ENCODE results near the gene AGBL1.

AGBL1 gene

DNA sequence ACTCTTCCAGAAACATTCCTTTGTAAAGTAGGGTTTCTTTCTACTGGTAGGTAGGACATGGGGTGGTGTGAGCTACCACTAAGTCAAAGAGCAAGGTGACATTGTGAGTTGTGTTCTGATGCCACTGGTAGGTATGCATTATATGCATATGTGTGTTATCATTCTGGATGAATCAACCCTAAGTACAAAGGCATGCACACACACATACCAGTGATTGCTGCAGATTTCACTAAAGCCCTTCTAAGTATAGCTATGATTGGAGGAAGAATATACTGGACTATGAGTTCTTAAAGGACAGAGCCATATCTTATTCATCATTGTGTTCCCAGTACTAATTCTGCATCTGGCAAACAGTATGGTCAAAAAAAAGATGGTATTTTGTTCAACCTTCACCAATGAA, 646.0 kb downstream of the AGBL1 start:
- DNase-seq (ENCODE audit: low read depth) = no peak

DNA sequence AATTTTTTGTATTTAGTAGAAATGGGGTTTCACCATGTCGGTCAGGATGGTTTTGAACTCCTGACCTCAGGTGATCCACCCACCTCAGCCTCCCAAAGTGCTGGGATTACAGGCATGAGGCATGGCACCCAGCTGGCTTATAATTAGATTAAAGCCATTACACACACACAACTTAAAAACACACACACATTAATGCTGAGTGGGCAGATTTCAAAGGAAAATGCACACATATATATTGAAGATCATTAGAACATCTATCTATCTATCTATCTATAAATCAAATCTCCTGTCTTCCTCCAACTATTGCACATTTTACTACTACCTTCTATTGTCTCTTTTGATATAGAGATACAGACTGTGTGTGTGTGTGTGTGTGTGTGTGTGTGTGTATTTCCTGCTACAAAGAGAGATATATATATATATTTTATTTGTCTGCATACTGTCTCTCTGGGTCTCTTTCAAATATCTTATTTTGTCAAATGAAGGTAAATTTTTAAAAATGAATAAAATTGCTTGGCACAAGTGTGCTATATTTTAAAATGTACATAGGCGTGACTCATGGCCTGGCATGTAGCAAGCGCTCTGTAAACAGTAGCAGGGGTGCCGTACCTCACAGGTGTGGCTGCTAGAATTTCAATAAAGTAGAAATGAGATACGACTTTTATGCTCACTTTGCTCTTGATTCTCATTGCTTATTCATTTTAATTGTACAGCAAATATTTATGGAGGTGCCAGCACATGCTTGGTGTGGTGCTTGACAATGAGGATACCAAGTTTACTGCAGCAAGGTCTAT, 655.8 kb downstream of the AGBL1 start:
- no peak for DNase-seq (ENCODE audit: low read depth)

DNA sequence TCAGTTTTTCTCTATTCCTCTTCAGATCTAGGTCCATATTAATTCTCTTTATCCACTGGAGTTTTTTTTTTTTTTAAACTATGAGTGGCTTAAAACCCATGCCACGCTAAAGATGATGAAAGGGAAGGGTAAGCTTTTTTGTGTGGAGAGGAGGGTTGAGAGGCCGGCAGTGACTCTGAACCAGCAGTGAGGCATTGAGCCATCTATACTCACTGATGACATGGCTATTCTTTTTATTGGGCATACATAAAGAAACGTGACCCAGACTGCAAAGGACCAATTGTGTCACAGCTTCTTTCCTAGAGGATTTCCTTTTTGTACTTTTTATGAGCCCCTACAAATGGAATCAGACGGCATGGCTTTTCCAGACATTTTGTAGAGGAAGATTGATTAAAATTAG, 662.2 kb downstream of the AGBL1 start:
- no peak for DNase-seq (ENCODE audit: low read depth)

DNA sequence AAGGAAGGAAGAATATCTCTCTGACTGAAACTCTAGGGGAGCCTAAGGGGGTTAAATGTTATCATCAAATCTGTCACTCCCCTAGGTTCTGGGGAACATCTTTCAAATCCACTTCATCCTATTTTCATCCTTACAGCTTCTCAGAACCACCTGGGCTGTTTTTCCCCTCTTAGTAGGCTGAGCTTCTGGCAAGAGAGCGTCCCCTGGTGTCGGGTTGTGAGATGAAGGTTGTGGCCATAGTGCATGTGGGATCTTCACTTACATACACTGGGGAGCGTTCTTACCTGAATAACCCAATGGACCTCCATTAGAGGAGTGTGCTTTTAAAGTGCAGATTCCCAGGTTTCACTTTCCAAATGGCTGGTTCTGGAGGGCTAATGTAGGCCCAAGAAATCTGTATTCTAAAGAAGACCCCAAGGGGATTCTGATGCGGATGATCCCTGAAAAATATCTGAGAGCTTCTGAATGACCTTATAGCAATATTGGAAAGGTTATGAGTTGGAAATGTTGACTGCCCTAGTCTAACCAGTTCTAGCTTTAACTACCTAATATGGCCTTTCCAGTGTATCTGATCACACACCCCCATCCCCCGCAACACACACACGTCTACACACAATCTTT, 663.7 kb downstream of the AGBL1 start:
- peak; percentile 17 for DNase-seq (ENCODE audit: low read depth)

DNA sequence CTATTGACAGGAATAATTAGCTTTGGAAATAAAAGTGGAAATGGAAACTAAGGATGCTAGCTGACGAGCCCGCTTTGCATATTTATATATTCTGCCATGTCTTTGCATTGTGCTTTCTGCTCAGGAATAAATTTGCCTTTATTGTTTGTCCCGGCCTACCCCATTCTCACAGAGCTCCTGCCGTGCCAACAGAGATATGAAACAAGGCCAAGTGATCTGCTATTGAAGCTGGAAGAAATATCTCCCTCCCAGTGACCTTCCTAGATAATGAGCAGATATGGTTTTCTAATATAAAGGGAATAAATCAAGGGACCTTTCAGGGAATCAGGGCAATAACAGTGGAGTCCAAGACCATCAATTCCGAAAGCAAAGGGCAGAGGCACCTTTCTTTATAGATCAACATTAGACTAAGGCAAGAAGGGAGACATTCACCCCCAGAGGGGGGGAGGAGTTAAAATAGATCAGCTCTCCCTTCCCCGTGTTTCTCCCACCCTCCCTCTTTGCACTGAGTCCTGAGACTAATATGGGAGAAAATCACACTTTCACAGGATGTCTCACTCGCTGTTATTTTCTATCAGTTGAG, 664.6 kb downstream of the AGBL1 start:
- DNase-seq (ENCODE audit: low read depth) = no peak

DNA sequence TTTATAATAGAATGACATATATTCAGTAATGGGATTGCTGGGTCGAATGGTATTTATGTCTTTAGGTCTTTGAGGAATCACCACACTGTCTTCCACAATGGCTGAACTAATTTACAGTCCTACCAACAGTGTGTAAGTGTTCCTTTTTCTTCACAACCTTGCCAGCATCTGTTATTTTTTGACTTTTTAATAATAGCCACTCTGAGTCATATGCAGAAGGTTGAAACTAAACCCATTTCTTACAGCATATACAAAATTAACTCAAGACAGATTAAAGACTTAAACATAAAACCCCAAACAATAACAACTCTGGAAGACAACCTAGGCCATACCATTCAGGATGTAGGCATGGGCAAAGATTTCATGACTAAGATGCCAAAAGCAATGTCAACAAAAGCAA, 671.4 kb downstream of the AGBL1 start:
- DNase-seq (ENCODE audit: low read depth) = no peak

DNA sequence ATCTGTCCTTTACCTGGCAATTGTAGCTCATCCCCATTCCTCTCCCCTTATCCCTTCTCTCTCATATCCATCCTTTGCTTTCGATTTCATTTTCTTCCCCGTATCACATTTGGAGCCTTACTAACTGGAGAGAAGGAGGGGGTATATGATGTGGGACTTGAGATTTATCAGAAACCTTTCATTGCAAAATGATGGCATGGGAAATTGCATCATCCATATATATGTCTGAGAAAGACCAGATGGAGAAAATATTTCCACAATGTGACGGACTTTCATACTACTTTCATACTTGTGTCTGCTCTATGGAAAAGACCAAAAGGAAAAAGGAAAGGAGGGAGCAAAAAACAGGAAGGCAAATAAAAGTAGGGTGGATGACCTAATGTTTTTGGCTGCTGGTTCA, 675.2 kb downstream of the AGBL1 start:
- no peak for DNase-seq (ENCODE audit: low read depth)

DNA sequence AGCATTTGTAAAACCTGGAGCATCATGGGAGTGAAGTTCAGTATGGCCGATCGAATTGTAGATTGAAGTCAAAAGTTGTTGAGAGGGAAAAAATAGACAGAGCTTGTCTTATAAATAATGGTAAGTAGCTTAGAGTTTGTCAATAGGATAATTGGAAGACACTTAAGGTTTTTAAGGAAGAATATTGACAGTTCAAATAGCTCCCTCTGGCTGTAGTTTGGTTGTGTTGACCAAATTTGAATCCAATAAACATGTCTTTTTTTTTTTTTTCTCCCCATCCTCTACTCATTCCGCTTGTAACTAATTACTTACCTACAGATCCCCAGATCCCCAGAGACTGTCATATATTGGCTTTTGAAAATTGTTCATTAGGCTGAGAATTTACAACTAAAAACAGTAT, 677.0 kb downstream of the AGBL1 start:
- DNase-seq (ENCODE audit: low read depth) = no peak

DNA sequence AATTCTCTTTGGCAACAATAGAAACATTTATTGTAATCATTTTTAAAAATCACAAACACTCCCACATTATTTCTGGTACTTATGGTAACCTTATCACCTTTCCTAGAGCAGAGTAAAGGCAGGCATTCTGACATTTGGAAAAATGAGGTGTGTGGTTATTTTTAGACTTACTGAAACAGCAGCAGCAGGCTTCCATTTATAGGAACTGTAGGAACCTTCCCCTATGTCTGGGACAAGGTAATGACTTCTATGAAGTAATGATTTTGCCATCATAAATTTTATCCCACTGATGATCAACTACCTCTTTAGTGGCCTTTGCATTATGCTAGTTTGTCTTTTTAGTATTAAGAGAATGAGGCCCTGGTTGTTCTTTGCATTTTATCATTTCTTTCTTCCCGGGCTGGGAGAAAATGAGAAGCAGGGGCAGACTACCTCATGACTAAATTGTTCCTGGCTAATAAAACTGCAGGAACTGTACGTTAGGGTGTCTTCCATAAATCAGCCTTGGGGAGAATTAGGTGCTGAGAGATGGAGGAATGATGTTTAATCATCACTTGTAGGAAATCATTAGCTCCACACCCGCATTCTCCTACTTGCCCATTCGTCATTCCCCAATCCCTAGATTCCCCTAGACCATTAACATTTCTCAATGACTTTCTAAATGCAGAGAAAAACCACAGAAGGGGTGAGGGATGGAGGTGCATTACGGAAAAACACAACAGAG, 680.3 kb downstream of the AGBL1 start:
- DNase-seq (ENCODE audit: low read depth) = no peak

DNA sequence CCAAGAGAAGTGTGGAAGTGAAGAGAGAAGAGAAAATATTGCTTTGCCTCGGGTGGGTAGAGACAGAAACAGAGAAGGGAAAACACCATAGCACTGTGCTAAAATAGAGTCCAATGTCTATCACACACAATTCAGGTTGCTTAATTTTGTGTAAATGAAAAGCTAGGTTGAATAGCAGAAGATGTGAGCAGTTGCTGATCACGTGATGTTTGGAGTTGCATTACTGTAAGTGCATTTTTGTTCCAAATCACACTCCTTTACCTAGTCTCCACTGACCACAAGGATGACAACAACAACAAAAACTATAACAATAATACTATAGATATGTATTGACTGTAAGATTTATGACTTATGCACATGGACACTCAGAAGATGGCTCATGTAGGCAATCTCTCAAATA, 683.2 kb downstream of the AGBL1 start:
- DNase-seq (ENCODE audit: low read depth) = no peak

DNA sequence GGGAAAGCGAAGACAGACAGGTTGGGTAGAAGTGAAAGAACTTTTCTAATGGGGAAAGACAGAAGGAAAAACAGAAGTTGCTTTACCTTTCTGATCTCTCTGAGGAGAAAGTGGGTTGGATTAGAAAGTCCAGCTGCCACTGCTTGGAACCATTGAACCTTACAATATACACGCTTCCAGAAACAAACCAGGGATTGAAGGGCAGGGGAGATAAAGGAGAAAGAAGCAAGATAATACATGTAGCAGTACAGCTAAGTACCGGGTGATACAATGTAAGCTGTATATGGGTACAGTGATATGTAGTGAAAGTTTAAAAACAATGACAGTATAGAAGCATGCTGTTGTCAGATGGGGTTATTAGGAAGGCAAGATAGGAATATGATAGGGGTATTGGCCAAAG, 684.4 kb downstream of the AGBL1 start:
- no peak for DNase-seq (ENCODE audit: low read depth)

DNA sequence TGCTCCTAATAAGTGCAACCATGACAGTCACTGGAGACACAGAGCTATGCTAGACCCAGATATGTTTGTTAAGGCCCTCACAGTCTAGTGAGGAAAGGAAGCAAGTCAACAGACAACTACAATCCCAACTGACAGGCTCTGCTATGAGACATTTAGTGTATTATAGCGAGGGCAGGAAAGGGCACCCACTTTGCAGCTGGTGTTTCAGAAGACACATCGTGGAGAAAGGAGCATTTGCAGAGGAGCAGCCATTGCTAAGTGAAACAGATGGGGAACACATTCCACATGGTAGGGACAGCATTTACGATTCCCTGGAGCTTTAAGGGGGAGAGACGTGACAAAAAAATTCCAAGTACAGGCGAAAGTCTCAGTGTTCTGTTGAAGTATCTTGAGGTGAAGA, 685.6 kb downstream of the AGBL1 start:
- DNase-seq (ENCODE audit: low read depth) = no peak

DNA sequence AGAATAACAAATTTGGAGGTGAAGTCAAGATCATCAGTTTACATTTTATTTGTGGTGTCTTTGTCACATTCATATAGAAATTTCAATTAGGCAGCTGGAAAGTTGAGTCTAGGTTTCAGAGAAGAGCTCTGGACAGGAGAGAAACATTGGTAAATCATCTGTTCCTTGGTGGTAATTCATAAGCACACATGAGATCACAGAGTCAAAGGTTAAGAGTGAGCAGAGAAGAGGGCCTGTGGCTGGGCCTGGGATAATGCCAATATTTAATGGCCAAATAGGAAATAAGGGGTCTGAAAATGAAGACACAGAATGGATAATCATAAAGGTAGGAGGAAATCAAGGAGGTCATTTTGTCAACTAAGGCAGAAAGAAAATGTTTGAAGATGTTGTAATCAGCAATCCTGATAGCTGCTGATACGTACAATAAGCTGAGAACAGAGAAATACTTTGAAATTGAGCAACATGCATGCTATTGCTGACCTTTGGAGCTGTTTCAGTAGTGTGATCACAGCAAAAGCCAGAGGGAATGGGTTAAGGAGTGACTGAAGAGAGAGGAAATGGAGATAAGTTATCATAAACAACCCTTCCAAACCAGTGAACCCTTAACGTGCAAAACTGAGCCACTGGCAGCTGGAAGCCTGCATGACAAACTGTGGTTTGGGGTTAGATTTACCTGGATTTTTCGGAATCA, 692.8 kb downstream of the AGBL1 start:
- DNase-seq (ENCODE audit: low read depth) = no peak

DNA sequence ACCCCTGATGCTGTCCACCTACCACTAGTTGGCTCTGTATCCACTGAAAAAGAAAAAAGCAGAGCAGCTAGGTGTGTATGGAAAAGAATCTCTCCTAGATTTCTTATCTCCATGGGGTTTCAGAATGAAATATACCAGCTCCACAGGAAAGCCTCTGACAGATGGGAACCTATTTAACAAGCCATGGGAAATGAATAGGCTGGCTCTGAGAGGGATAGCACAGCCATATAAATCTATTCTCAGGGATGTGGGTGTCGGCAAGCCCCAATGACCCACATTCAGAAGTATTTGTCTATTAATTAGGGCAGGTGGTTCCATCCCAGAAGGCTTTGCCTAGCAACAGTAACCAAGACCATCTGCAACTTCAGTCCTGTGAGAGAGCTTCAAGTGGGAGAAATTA, 694.1 kb downstream of the AGBL1 start:
- DNase-seq (ENCODE audit: low read depth) = no peak

DNA sequence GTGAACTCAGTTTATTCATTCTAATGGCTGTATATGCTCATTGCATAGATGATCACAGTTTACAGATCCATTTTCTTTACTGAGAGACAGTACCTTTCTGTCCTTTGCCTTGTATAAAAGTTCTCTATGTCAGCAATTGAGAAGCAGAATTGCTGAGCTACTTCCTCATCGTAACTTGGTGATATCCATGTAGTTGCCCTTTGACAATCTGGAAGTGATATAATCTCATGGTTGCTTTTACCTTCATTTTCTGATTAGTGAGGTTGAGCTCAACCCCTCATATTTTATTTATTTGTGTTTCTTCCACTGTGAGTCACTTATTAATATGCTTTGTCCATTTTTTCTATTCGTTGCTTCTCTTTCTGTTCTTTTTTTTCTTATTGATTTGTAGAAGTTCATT, 696.5 kb downstream of the AGBL1 start:
- no peak for DNase-seq (ENCODE audit: low read depth)

DNA sequence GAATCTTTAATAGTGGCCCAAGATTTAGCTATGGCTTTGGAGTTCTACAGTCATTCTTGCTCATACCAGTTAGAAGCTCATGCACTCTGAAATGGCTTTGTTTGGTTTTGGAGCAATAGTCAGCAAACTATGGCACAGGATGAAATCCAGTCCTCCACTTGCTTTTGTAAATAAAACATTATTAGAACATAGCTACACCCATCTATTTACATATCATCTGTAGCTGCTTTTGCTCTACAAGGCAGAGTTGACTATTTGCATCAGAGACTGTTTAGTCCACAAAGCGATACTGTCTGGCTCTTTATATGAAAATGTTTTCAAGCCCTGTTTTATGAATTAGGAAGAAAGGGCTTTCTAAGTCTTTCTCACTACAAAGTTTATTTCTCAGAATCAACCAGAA, 716.9 kb downstream of the AGBL1 start:
- no peak for DNase-seq (ENCODE audit: low read depth)

DNA sequence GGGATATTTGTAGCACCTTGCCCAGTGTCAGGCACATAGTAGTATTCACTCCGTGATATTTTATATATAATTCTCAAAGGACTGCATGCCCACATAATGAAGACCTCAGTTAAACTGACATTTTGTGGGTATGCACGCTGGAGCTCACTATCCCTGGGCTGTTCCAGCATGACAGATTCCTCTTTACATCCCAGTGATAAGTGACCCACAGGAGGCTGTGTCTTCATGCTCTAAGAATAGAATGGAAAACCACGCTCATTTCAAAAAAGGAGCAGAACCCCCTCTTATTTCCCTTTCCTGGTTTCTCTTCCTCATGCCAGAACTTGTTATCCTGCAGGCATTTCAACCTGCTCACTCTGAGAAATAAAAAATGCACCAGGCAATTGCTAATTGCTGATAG, 717.5 kb downstream of the AGBL1 start:
- DNase-seq (ENCODE audit: low read depth) = no peak

DNA sequence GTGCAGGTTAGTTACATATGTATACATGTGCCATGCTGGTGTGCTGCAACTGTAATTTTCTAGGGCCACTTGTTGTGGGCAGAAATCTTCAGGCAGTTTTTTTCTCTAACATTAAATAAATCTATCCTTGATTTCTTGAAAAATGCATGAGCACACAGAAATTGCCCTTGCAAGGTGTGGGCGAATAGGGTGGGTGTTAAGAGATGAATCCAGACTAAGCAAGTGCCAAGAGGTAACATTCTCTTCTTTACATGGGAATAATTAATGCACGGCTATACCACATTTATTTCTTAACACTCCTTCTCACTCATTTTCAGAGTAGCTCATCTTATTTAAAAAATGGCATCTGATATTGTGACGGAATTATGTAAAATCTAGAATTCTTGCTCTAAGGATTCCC, 719.6 kb downstream of the AGBL1 start:
- no peak for DNase-seq (ENCODE audit: low read depth)

DNA sequence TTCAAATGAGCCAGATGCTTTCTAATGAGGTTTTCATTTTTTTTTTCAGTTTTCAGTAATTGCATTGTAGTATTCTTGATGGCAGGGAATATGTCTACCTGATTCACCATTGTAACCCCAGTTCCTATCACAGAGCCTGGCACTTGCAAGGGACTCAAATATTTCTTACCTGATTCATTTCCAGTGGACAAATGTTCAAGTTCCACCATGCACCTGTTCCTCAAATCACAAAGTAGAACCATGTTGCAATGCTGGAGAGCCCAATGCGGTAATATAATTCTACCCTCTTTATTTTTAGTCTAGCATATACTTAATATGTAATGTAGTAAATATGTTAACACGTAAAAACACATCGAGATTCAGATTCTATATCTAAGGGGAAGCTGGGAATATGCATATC, 722.6 kb downstream of the AGBL1 start:
- DNase-seq (ENCODE audit: low read depth) = no peak

DNA sequence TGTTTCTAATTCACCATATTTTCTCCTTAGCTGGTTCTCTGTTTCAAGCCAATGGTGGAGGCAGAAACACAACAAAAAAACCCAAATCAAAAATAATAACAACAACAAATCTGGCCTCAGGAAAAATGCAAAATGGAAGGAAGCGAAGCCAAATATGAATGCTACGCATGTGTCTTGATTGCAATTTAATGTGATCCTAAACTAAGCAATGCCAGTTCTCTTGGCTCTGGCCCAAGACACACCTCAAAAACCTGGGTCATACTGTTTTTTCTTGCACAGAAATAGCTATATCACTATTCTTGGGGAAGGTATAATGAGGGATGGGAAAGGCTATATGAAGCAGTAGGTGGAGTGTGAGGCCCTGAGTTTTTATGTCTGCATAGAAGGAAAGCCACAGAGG, 724.7 kb downstream of the AGBL1 start:
- no peak for DNase-seq (ENCODE audit: low read depth)

DNA sequence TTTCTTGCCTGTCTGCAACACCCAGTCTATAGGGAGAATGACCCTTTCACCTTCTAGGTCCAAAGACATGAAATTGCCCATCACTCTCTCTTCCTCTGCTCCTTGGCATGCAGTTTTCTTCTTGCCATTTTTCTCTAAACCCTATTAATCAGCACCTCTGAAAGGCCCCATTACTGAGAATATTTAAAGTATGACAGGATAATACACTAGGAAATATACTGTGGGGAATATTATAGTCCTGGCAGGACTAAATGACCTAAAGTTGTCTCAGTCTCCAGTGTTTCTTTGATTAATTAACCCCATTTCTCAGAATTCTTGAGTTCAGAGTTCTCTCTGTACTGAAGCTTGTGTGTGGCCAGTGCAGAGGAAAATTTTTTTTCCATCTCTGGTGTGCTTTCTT, 730.7 kb downstream of the AGBL1 start:
- no peak for DNase-seq (ENCODE audit: low read depth)

DNA sequence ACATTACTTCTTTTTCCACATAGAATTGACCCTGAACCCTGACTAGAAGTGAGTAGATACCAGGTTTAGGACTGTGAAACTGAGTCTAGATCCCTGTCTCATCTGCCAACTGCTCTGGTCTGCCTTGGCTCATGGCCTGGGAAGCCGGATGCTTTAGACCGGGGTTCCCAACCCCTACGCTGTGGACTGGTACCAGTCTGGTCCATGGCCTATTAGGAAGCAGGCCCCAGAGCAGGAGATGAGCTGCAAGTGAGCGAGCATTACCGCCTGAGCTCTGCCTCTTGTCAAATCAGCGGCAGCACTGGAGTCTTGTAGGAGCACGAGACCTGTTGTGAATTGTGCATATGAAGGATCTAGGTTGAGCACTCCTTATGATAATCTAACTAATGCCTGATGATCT, 734.2 kb downstream of the AGBL1 start:
- no peak for DNase-seq (ENCODE audit: low read depth)
